Subcutaneous abdominal adipose tissue (tissue), 5 donors: Measurements from ENCODE around the gene ARHGEF17.
A peak's percentile ranks its signal among the peaks of the same experiment; 100 is the strongest.

Experiments
- H3K27ac ChIP-seq: one replicate; pipeline ENCODE4 v1.7.0; 2013; ENCODE audit warnings: low read depth, mild to moderate bottlenecking, inconsistent platforms, low read length, moderate library complexity
- H3K27me3 ChIP-seq, 5 donors: one replicate each; pipeline ENCODE4 v1.7.0; 2013; ENCODE audit warnings: low read length in 5 of 5, inconsistent platforms in 1 of 5; ENCODE audit not compliant: control insufficient read depth in 5 of 5, insufficient read depth in 4 of 5
- H3K36me3 ChIP-seq, 5 donors: one replicate each; pipeline ENCODE4 v1.7.0; 2013; ENCODE audit warnings: low read length in 5 of 5; ENCODE audit not compliant: control insufficient read depth in 5 of 5, insufficient read depth in 5 of 5
- H3K4me1 ChIP-seq, 5 donors: one replicate each; pipeline ENCODE4 v1.7.0; 2013; ENCODE audit warnings: low read length in 5 of 5, mild to moderate bottlenecking in 3 of 5, moderate library complexity in 1 of 5; ENCODE audit not compliant: control insufficient read depth in 5 of 5, insufficient read depth in 5 of 5
- H3K4me3 ChIP-seq, 5 donors: one replicate each; pipeline ENCODE4 v1.7.0; 2013; ENCODE audit warnings: low read length in 5 of 5, low read depth in 1 of 5
- H3K9ac ChIP-seq, 5 donors: one replicate each; pipeline ENCODE4 v1.7.0; 2013; ENCODE audit warnings: low read length in 5 of 5, mild to moderate bottlenecking in 4 of 5, moderate library complexity in 3 of 5
- H3K9me3 ChIP-seq, 5 donors: one replicate each; pipeline ENCODE4 v1.7.0; 2013; ENCODE audit warnings: low read length in 5 of 5; ENCODE audit not compliant: control insufficient read depth in 5 of 5
- donor health status: healthy.
- donor health status: healthy.
- donor health status: healthy.
- donor health status: healthy.
- donor health status: healthy.

ARHGEF17 gene

DNA sequence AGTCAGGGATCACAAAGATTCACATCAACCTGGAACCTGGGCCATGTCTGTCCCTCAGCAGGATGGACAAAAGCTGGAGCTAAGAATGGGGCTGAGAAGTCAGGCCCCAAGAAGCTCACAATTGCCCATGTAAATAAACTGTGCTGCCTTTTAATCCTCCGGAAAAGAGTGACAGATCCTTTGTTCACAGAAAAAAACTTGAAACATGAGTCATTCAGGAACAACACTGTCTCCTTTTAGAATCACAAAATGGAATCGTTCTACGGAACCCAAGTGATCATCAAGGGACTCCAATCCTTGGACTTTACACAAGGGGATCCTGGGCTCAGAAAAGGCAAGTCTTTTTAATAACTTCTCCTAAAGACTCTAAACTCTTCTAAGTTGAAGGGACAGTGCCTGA, 104.2 kb downstream of the ARHGEF17 start:
- no peak overlapping the region for H3K4me3 ChIP-seq
- H3K27me3 ChIP-seq: no peaks in the 10 kb centered on the region
- H3K9me3 ChIP-seq: no peaks in the 10 kb centered on the region
- no peak overlapping the region for H3K27ac ChIP-seq
- H3K9ac ChIP-seq: no peak overlapping the region
- peaks cover 0 to 20% (median 14%) of the 10 kb centered on the region in 5 donors for H3K4me1 ChIP-seq
- H3K36me3 ChIP-seq: peaks cover 0 to 32% (median 14%) of the 10 kb centered on the region in 5 donors

DNA sequence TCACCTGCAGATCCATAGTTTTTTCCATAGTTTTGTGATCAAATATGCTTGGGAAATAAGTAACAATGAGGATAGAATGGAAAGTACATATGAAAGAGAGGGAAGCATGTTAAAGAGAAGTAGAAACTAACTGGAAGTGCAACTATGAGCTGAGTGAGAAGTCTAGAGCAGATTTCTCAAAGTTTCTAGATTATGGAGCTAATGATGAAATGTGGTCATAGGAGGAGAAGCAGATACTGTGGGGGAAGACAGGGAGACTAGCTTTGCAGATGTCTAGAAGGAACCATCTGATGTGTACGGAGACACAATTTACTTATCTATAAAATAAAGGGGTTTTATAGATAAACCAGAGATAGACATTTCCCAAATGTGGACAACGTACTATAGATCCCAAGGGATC, 105.2 kb downstream of the ARHGEF17 start:
- Histone ChIP-seq H3K4me3 (no peak overlapping the region), H3K27ac (no peak overlapping the region), H3K4me1 (peaks cover 0 to 20% (median 14%) of the 10 kb centered on the region in 5 donors), H3K27me3 (no peaks in the 10 kb centered on the region), H3K9ac (no peak overlapping the region), H3K9me3 (no peaks in the 10 kb centered on the region), H3K36me3 (peaks cover 0 to 31% (median 13%) of the 10 kb centered on the region in 5 donors)

DNA sequence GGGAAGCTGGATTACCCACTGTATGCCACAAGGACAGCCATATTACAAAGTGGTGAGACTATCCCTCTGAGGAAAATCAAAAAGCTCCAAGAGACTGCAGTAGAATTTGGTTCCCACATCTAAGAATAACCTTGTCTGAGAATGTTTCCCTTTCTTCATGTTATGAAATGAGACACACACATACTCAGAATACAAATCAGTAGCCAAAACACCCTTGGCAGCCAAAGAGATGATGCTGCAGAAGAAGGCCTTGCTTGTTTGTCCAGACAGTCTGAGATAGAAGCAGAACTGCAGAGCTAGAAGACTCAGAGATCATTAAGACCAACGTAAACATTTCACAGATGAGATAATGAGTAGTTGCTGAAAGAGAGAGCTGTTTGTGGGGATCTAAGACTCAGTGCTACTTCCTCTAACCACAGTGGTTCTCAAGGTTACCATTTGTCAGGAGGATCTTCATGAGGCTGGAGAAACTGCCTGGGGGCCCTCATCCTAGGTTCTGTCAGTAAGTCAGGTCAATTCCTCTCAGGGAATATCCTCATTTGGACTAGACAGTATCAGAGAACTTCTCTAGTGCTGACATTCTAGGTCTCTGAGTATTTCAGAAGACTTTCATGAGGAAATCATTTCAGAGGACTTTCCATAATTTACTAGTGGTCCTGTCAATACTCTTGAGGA, 107.0 kb downstream of the ARHGEF17 start:
- Histone ChIP-seq H3K27me3 (no peaks in the 10 kb centered on the region), H3K36me3 (peaks cover 0 to 21% (median 8%) of the 10 kb centered on the region in 5 donors), H3K4me3 (no peak overlapping the region), H3K9ac (peak overlapping the region in 1 of 5 donors; percentile 16), H3K27ac (no peak overlapping the region), H3K9me3 (no peaks in the 10 kb centered on the region), H3K4me1 (peaks cover 0 to 20% (median 14%) of the 10 kb centered on the region in 5 donors)

DNA sequence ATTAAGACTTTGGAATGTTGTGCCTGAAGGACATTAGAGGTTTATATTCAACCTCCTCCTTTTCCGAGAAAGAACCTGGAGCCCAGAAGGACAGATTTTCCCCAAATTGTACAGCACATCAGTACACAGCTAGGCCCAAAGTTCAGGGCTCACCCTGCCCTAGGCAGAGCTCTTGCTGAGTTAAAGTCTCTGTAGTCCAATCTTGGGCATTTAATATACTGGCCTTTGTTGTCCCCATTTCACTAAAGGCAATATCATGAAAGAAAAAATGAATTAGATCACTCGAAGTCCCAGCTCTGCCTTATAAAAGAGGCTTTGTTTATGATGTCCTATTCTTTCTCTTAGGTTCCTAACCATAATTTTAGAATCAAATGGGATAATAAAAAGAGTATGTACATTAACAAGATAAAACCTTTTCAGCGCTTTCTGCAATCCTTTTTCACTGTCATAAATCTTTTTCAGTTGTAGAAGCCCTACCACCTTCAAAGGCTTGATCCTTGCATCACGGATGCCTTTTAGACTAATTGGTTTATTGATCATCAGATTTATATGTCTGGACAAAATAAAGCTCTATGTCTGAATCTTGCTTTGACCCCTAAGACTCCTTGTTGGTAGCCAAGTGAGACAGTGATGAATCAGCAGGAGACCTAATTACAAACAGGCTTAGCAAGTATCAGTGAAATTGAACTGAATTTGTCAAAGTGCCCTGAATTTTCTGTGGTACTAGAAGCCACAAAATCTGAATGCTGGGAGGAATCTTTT, 108.0 kb downstream of the ARHGEF17 start:
- H3K36me3 ChIP-seq: peaks cover 0 to 16% (median 8%) of the 10 kb centered on the region in 5 donors
- peaks cover 0 to 20% (median 14%) of the 10 kb centered on the region in 5 donors for H3K4me1 ChIP-seq
- no peaks in the 10 kb centered on the region for H3K27me3 ChIP-seq
- H3K9me3 ChIP-seq: no peaks in the 10 kb centered on the region
- no peak overlapping the region for H3K4me3 ChIP-seq
- H3K27ac ChIP-seq: no peak overlapping the region
- H3K9ac ChIP-seq: no peak overlapping the region

DNA sequence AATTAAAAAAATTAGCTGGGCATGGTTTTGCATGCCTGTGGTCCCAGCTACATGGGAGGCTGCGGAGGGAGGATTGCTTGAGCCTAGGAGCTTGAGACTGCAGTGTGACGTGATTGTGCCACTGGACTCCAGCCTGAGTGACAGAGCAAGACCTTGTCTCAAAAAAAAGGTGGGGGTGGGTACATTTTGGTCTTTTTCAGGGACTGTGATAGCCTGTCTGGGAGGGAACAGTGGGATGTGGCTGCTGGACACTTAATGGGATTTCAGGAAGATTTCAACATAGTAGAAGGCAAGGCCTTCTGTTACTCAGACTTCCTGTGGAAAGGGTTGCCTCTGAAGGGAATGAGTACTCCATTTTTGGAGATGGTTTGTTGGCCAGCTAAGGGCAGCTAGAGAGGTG, 108.7 kb downstream of the ARHGEF17 start:
- Histone ChIP-seq H3K4me1 (peaks cover 0 to 20% (median 14%) of the 10 kb centered on the region in 5 donors), H3K36me3 (peaks cover 0 to 12% (median 8%) of the 10 kb centered on the region in 5 donors), H3K9ac (no peak overlapping the region), H3K27ac (no peak overlapping the region), H3K4me3 (no peak overlapping the region), H3K27me3 (no peaks in the 10 kb centered on the region), H3K9me3 (no peaks in the 10 kb centered on the region)
